NCI-H82 treated with DMSO at 0.1 percent for 48 hours (cell line): ENCODE data around the gene LRRC1.

Experiments used
- DNase-seq: peaks from one replicate; lab custom pipeline; 2025; ENCODE audit not compliant: unreplicated experiment; lab: John Stamatoyannopoulos, UW

The LRRC1 gene

GRCh38 chr6:53814353-53814752, 19.5 kb downstream of the LRRC1 start:
- no peak for DNase-seq

- no peak for DNase-seq
These were observed 20.7 kb downstream of the LRRC1 start for GRCh38 chr6:53815381-53816119.

GRCh38 chr6:53818858-53819609, 24.2 kb downstream of the LRRC1 start:
- DNase-seq = no peak

- DNase-seq = no peak
These were observed 27.8 kb downstream of the LRRC1 start for GRCh38 chr6:53822401-53823125.

GRCh38 chr6:53824714-53825113, 29.9 kb downstream of the LRRC1 start:
- no peak for DNase-seq

- no peak for DNase-seq
These were observed 30.9 kb downstream of the LRRC1 start for GRCh38 chr6:53825532-53826321.

- no peak for DNase-seq
These were observed 32.7 kb downstream of the LRRC1 start for GRCh38 chr6:53827531-53827930.

GRCh38 chr6:53828215-53828614, 33.4 kb downstream of the LRRC1 start:
- peak; percentile 35 for DNase-seq

- peak; percentile 52 for DNase-seq
These were observed 34.3 kb downstream of the LRRC1 start for GRCh38 chr6:53828966-53829697.

- DNase-seq = no peak
These were observed 35.0 kb downstream of the LRRC1 start for GRCh38 chr6:53829698-53830221.

- DNase-seq = no peak
These were observed 35.6 kb downstream of the LRRC1 start for GRCh38 chr6:53830366-53830765.

GRCh38 chr6:53831081-53831869, 36.5 kb downstream of the LRRC1 start:
- peak; percentile 87 for DNase-seq

GRCh38 chr6:53831936-53832660, 37.3 kb downstream of the LRRC1 start:
- no peak for DNase-seq

GRCh38 chr6:53833155-53833554, 38.4 kb downstream of the LRRC1 start:
- DNase-seq = peak; percentile 69

GRCh38 chr6:53834132-53834531, 39.3 kb downstream of the LRRC1 start:
- DNase-seq = no peak

- DNase-seq = peak; percentile 80
These were observed 43.3 kb downstream of the LRRC1 start for GRCh38 chr6:53837865-53838769.

- DNase-seq = no peak
These were observed 45.2 kb downstream of the LRRC1 start for GRCh38 chr6:53840027-53840426.
